GM20000 (cell line): ENCODE data around the gene SERP2.

ENCODE experiments used
- DNase-seq: peaks from one replicate; pipeline ENCODE4 v3.0.0; 2012; ENCODE audit warnings: low spot score
- TF ChIP-seq, protein P1 (sequence below): IDR thresholded peaks from 2 replicates; pipeline ENCODE4 v1.5.1; 2012; ENCODE audit warnings: mild to moderate bottlenecking, control low read depth; ENCODE audit errors: extremely low read depth, missing control alignments

The SERP2 gene

DNA sequence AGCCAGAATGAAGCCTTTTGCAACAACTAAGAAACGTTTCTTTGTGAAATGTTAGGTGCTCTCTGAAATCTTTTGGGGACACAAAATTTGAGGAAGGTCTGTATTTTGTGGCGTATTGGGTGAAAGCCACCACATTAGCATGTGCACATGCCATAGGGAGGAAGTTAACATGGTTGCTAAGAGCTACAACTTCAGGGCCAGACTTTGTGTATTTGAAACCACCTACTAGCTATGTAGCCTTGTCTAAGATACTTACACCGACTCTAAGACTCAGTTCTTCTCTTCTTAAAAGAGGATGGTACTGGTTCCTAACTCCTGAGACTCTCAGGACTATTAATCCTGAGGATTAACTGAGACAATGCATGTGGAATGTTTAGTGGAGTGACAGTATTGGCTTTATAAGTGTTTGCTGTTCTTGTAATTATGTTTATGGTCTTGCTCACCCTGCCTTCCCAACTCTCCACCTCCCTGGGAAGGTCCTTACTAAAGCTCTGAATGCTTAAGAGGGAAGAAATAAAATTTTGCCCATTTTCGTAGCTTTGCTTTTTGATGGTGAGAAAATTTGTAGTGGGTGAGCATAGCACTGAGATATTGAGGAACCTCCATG is 15.5 kb downstream of the SERP2 start:
- TF ChIP-seq, protein P1, sequence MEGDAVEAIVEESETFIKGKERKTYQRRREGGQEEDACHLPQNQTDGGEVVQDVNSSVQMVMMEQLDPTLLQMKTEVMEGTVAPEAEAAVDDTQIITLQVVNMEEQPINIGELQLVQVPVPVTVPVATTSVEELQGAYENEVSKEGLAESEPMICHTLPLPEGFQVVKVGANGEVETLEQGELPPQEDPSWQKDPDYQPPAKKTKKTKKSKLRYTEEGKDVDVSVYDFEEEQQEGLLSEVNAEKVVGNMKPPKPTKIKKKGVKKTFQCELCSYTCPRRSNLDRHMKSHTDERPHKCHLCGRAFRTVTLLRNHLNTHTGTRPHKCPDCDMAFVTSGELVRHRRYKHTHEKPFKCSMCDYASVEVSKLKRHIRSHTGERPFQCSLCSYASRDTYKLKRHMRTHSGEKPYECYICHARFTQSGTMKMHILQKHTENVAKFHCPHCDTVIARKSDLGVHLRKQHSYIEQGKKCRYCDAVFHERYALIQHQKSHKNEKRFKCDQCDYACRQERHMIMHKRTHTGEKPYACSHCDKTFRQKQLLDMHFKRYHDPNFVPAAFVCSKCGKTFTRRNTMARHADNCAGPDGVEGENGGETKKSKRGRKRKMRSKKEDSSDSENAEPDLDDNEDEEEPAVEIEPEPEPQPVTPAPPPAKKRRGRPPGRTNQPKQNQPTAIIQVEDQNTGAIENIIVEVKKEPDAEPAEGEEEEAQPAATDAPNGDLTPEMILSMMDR: no peak

DNA sequence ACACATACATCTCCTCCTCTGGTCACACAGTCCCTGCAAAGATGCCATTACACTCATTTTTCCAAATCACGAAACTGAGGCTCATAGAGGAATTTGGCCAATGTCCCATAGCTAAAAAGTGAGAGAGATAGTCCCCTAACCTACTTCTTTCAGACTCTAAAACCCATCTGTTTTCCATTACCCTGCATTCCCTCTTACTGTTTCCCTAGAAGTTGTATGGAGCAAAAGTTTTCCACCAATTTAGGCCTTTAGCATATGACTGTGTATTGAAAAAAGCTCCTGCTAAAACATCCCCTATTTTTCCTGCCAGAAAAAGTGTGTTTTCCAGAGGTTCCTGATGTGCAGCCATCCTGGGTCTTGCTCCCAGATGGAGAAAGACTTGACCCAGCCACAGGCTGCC is 16.3 kb downstream of the SERP2 start:
- TF ChIP-seq, protein P1: no peak
- no peak for DNase-seq

More for the DNA sequence above, 15.5 kb downstream of the SERP2 start:
- no peak for DNase-seq

DNA sequence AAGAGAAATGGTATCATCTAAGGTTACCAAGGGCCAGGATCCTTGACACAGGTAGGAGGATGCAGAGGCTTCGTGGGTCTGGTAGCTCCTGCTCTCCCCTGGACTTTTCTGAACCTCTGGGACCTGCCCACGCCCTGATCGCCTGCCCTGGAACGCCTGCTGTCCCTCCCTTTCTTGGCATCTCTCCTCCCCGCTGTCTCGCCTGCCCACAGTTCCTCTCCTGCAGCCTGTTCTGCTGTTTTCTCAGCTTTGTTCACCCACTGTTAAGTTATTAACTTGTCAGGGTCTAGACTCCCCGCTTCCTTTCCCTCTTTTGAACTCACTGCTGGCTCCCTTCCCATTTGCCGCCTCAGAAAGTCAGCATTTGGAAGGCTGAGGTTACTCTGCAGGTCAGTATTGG is 19.8 kb downstream of the SERP2 start:
- TF ChIP-seq, protein P1: no peak
- DNase-seq: no peak

DNA sequence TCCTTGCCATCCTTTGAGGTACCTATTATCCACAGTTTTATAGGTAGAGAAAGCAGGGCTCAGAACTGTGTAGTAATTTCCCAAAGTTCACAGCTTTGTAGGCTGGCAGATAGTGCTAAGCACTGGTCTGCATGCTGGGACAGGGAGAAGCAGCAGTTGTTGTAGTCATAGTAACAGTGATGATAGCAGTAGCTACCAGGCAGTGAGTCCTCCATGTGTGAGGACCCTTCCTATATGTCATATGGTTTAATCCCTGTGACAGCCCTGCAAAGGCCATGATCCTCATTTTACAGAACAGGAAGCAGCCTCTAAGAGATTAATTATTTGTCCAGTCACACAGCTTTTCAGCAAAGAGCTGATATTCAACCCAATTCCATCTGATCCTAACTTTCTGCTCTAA is 21.0 kb downstream of the SERP2 start:
- TF ChIP-seq, protein P1: no peak
- DNase-seq: no peak

GRCh38 chr13:44395976-44396694 is 22.5 kb downstream of the SERP2 start:
- TF ChIP-seq, protein P1: no peak
- no peak for DNase-seq

- DNase-seq: no peak
Observed at GRCh38 chr13:44396701-44397580, 23.3 kb downstream of the SERP2 start.

More at GRCh38 chr13:44396701-44397580, 23.3 kb downstream of the SERP2 start:
- TF ChIP-seq, protein P1: no peak
